GM12801 (cell line): ENCODE results near the gene VSIR.

Experiments
- CTCF ChIP-seq: IDR thresholded peaks from one replicate; pipeline ENCODE4 v1.5.1; 2011; ENCODE audit warnings: control low read depth; ENCODE audit not compliant: insufficient read length; ENCODE audit errors: extremely low read depth

Gene VSIR

GRCh38 chr10:71710519-71710918 lies 62.8 kb downstream of the VSIR start:
- no peak for TF ChIP-seq CTCF

- TF ChIP-seq CTCF = no peak
Observed at GRCh38 chr10:71708897-71709882, 64.1 kb downstream of the VSIR start.

- TF ChIP-seq CTCF = no peak
Observed at GRCh38 chr10:71708301-71708703, 65.0 kb downstream of the VSIR start.

- no peak for TF ChIP-seq CTCF
Observed at GRCh38 chr10:71707240-71707789, 66.0 kb downstream of the VSIR start.

- TF ChIP-seq CTCF = no peak
Observed at GRCh38 chr10:71706216-71707121, 66.9 kb downstream of the VSIR start.

- no peak for TF ChIP-seq CTCF
Observed at GRCh38 chr10:71705582-71705981, 67.7 kb downstream of the VSIR start.

- TF ChIP-seq CTCF = no peak
Observed at GRCh38 chr10:71704816-71705215, 68.5 kb downstream of the VSIR start.
